Measurements from ENCODE around the gene BABAM2. TPM values are rescaled to one million over a fixed set of nuclear protein-coding genes. Genes with fewer than 3 reads are reported as not detected.

Gene BABAM2
- total and polyA plus RNA-seq, 9 of the 15 experiments (the other 6 are each of a cell fraction or from before 2014, with no cell fraction given): 10.9 to 37.4 (median 25.6) TPM

GRCh38 chr2:28342081-28342967 lies 451.8 kb downstream of the BABAM2 start (continued):
- TF ChIP-seq BRCA1 (IDR thresholded peaks at IDR 0.05) (no peak), BRCA1 (CRISPR knock-in tag; IDR thresholded peaks at IDR 0.05) (no peak)

- no peak for DNase-seq (ENCODE audit: extremely low read depth in 1 of 4, low spot score in 3 of 4)
- Histone ChIP-seq H3K27ac (ENCODE audit: extremely low read depth, low read depth, low read length) (no peak overlapping the region), H3K9ac (ENCODE audit: insufficient read depth in 1 of 2, low read depth in 2 of 2, low read length in 2 of 2) (no peak overlapping the region), H2AFZ (ENCODE audit: low read depth, low read length) (no peak overlapping the region), H3K79me2 (ENCODE audit: control insufficient read depth, insufficient read depth, low read length) (no peaks in the 10 kb centered on the region), H3K9me1 (ENCODE audit: control insufficient read depth, insufficient read depth, low read length) (no peaks in the 10 kb centered on the region), H3K27me3 (ENCODE audit: control insufficient read depth in 2 of 2, insufficient read depth in 2 of 2, low read length in 2 of 2) (no peaks in the 10 kb centered on the region), H3K9me3 (replicated peaks; ENCODE audit: control insufficient read depth, insufficient read depth, low read depth, low read length) (no peaks in the 10 kb centered on the region), H3K4me2 (ENCODE audit: insufficient read depth, low read length) (no peak overlapping the region), H3K4me1 (replicated peaks in 1 of 2; ENCODE audit: control insufficient read depth in 2 of 2, insufficient read depth in 2 of 2, low read length in 2 of 2) (peaks cover 18 to 32% of the 10 kb centered on the region in 2 experiments), H3K36me3 (ENCODE audit: control insufficient read depth, insufficient read depth, low read length) (no peaks in the 10 kb centered on the region), H4K20me1 (replicated peaks; ENCODE audit: control insufficient read depth, insufficient read depth, low read length) (no peaks in the 10 kb centered on the region), H3K4me3 (no peak overlapping the region)
- 72% methylated on average over 5 of the region's 5 CpGs for WGBS (ENCODE audit: insufficient coverage, low coverage, missing lambda C conversion rate)
- ChIA-PET POLR2A (interaction anchor here (2.6 kb wide), 1 partner anchor 12 kb away, joined by 10 read pairs; no protein-coding TSS in a partner anchor), CTCF (ENCODE audit: low intra/inter-chr PET ratio) (no interaction called here)
- no peak for FAIRE-seq
- intact Hi-C loops (cut with micrococcal nuclease): loop anchor here (2.0 kb wide), 1 partner anchor 49 kb away; the partner anchor contains the start of gene FOSL2
- TF ChIP-seq ZNF311 (CRISPR knock-in tag; IDR thresholded peaks at IDR 0.05): no peak
- 0 out of 2 replicates have a peak, but pooled peaks have one; percentile 49 for TF ChIP-seq ZKSCAN8 (CRISPR knock-in tag; IDR thresholded peaks at IDR 0.05)
- TF ChIP-seq ZBTB40 (IDR thresholded peaks at IDR 0.05): peak; percentile 57; the same call in 1 of the 2 replicates
- no peak for TF ChIP-seq ZBTB40 (CRISPR knock-in tag; IDR thresholded peaks at IDR 0.05)
- TF ChIP-seq POLR2AphosphoS2 (IDR thresholded peaks at IDR 0.05; ENCODE audit: low read length): no peak
- peak; percentile 62 for TF ChIP-seq MEIS2 (IDR thresholded peaks at IDR 0.05; ENCODE audit: partially characterized antibody)
- TF ChIP-seq SPI1 (IDR thresholded peaks at IDR 0.05; ENCODE audit: borderline replicate concordance, low read depth, low read length): peak; percentile 89
- no peak for ATAC-seq
- in situ Hi-C loops (cut with MboI): no loop called here
- BruUV-seq (replicated peaks): no TSS peak
These were observed 452.8 kb downstream of the BABAM2 start for GRCh38 chr2:28343184-28343942.
